Endothelial cell of umbilical vein (primary cell): ENCODE results near the gene GDI1. TPM values are rescaled to one million over a fixed set of nuclear protein-coding genes. Genes with fewer than 3 reads are reported as not detected.

Experiments used
- BruUV-seq: library from RNA; stranded (reverse); fragments of 400-500 nt; replicated peaks from 2 replicates; lab custom pipeline; 2021; lab: Mats Ljungman, UMichigan
- CTCF ChIA-PET: fragments of 300-600, 350-600 bp; sonication (Branson Sonifier 250); formaldehyde crosslinking; loops from one replicate; lab custom pipeline; 2021; ENCODE audit warnings: antibody characterized with exemption, inconsistent platforms; lab: Charles Lee
- POLR2A ChIA-PET: fragments of 300-600, 350-600 bp; sonication (Branson Sonifier 250); formaldehyde crosslinking; loops from one replicate; lab custom pipeline; 2021; ENCODE audit warnings: antibody characterized with exemption, inconsistent platforms; lab: Charles Lee
- DNase-seq: peaks from one replicate; pipeline ENCODE4 v3.0.0-alpha.2; 2011; ENCODE audit warnings: low read depth, low spot score
- FAIRE-seq: peaks from 2 replicates; lab custom pipeline; 2011; peaks lifted over from hg19 to GRCh38; lab: Jason Lieb, UNC
- H2AFZ ChIP-seq: 2 replicates; pipeline ENCODE4 v1.6.0; 2012; ENCODE audit warnings: low read depth, low read length, control low read depth, inconsistent platforms
- H3K27ac ChIP-seq: 2 replicates; pipeline ENCODE4 v1.5.1; 2011; ENCODE audit warnings: low read depth, mild to moderate bottlenecking, control low read depth, low read length, moderate library complexity; ENCODE audit not compliant: insufficient read depth
- H3K27me3 ChIP-seq, 2 experiments: 2 replicates each; pipeline versions ENCODE4 v1.6.0 to v1.6.1; 2011; ENCODE audit warnings: low read length in 2 of 2, mixed read lengths in 1 of 2; ENCODE audit not compliant: control insufficient read depth in 2 of 2, insufficient read depth in 2 of 2
- H3K36me3 ChIP-seq, 2 experiments: 2 replicates in 1 of 2; 3 replicates in 1 of 2; pipeline ENCODE4 v1.5.1; 2011; ENCODE audit warnings: low read length in 2 of 2, mild to moderate bottlenecking in 1 of 2, moderate library complexity in 1 of 2; ENCODE audit not compliant: control insufficient read depth in 2 of 2, insufficient read depth in 2 of 2; ENCODE audit errors: extremely low read depth in 1 of 2
- H3K4me1 ChIP-seq: 3 replicates; pipeline ENCODE4 v1.5.1; 2011; ENCODE audit warnings: mild to moderate bottlenecking, low read length; ENCODE audit not compliant: control insufficient read depth, insufficient read depth; ENCODE audit errors: extremely low read depth
- H3K4me2 ChIP-seq: 2 replicates; pipeline ENCODE4 v1.6.1; 2011; ENCODE audit warnings: low read length, control low read depth, mixed read lengths; ENCODE audit not compliant: insufficient read depth
- H3K4me3 ChIP-seq, 3 experiments: fragments of 200-600 bp in 1 of 3; sonication (generic), shearing (Covaris generic) in 1 of 3; replicated peaks in 1 of 3; 2 replicates each; pipeline ENCODE4 v1.5.1; 2011 to 2016; ENCODE audit warnings: control low read depth in 3 of 3, low read length in 3 of 3, mild to moderate bottlenecking in 2 of 3, inconsistent platforms in 1 of 3, low read depth in 1 of 3, moderate library complexity in 1 of 3; ENCODE audit not compliant: insufficient read depth in 1 of 3
- H3K79me2 ChIP-seq: 2 replicates; pipeline ENCODE4 v1.6.0; 2012; ENCODE audit warnings: low read length, inconsistent platforms; ENCODE audit not compliant: control insufficient read depth, insufficient read depth
- H3K9ac ChIP-seq: replicated peaks from 2 replicates; pipeline ENCODE3; 2011; ENCODE audit warnings: low read length, control low read depth; ENCODE audit not compliant: insufficient read depth; ENCODE audit errors: extremely low read depth
- H3K9me1 ChIP-seq: replicated peaks from 3 replicates; pipeline ENCODE4 v1.6.0; 2011; ENCODE audit warnings: mild to moderate bottlenecking, low read length; ENCODE audit not compliant: control insufficient read depth, insufficient read depth; ENCODE audit errors: extremely low read depth
- H3K9me3 ChIP-seq: replicated peaks from 2 replicates; pipeline ENCODE4 v1.5.1; 2012; ENCODE audit warnings: low read length, inconsistent platforms; ENCODE audit not compliant: control insufficient read depth, insufficient read depth
- H4K20me1 ChIP-seq: replicated peaks from 2 replicates; pipeline ENCODE3; 2011; ENCODE audit warnings: mild to moderate bottlenecking, low read length; ENCODE audit not compliant: control insufficient read depth, insufficient read depth; ENCODE audit errors: extremely low read depth
- CTCF ChIP-seq, 2 donors: IDR thresholded peaks; 1 replicate in 1 of 2; 2 replicates in 1 of 2; pipeline ENCODE4 v1.5.1; 2011; ENCODE audit warnings: low read length in 2 of 2, mild to moderate bottlenecking in 2 of 2, moderate library complexity in 2 of 2, control low read depth in 1 of 2, inconsistent platforms in 1 of 2, low read depth in 1 of 2; ENCODE audit not compliant: insufficient read depth in 1 of 2; ENCODE audit errors: extremely low read depth in 1 of 2
- EZH2 ChIP-seq: IDR thresholded peaks from 2 replicates; pipeline ENCODE4 v1.6.1; 2012; ENCODE audit warnings: borderline replicate concordance, low read depth, mild to moderate bottlenecking, moderate library complexity, low read length, inconsistent platforms; ENCODE audit not compliant: severe bottlenecking
- FOS ChIP-seq: IDR thresholded peaks from 2 replicates; pipeline ENCODE4 v1.6.1; 2011; ENCODE audit warnings: mild to moderate bottlenecking, low read length, moderate library complexity, borderline replicate concordance; ENCODE audit not compliant: insufficient read depth
- GATA2 ChIP-seq: IDR thresholded peaks from 2 replicates; pipeline ENCODE4 v1.7.0; 2011; ENCODE audit warnings: low read depth, mild to moderate bottlenecking, moderate library complexity, mixed read lengths, low read length; ENCODE audit not compliant: insufficient read length, insufficient read depth
- JUN ChIP-seq: IDR thresholded peaks from 2 replicates; pipeline ENCODE4 v1.6.1; 2011; ENCODE audit warnings: borderline replicate concordance, low read depth; ENCODE audit not compliant: insufficient read length, insufficient read depth
- MAX ChIP-seq: IDR thresholded peaks from 2 replicates; pipeline ENCODE4 v1.6.1; 2011; ENCODE audit not compliant: insufficient read depth, insufficient read length
- MYC ChIP-seq: IDR thresholded peaks from one replicate; pipeline ENCODE4 v1.6.1; 2011; ENCODE audit warnings: mild to moderate bottlenecking, low read depth, low read length
- POLR2A ChIP-seq: IDR thresholded peaks from 2 replicates; pipeline ENCODE4 v1.6.1; 2012; ENCODE audit warnings: low read depth, mild to moderate bottlenecking, control low read depth, low read length
- POLR2AphosphoS5 ChIP-seq: IDR thresholded peaks from 2 replicates; pipeline ENCODE4 v1.6.1; 2012; ENCODE audit warnings: low read depth, mild to moderate bottlenecking, control low read depth, low read length, moderate library complexity; ENCODE audit not compliant: insufficient read depth
- dilution Hi-C: fragments of 300-500 bp; cut with MboI; formaldehyde crosslinking; loops from one replicate; pipeline ENCODE4 v1.15.0; 2019; ENCODE audit warnings: low sequenced_read_pairs; ENCODE audit not compliant: extremely low pct_ligation_motif_present
- intact Hi-C: fragments of 100-400 bp; cut with micrococcal nuclease; formaldehyde crosslinking; loops from one replicate; pipeline ENCODE4 v1.10.0; 2022
- polyA plus RNA-seq, 4 experiments: library from polyadenylated mRNA; depleted of rRNA in 3 of 4; stranded (reverse) in 3 of 4; unstranded in 1 of 4; fragments of >200 nt; gene quantifications; 2 replicates each; pipeline versions ENCODE4 v1.2.1 to v1.2.3, GENCODE V29; 2011 to 2012; ENCODE audit warnings: missing spikeins in 1 of 4
- total RNA-seq: library from RNA; stranded (reverse); gene quantifications from 2 replicates; pipeline ENCODE4 v1.2.3, GENCODE V29; 2021

Gene GDI1
- total and polyA plus RNA-seq, 2 donors (not counting 3 experiments of a cell fraction or from before 2014, with no cell fraction given): 128 to 247 TPM

- intact Hi-C loops: no loop called here
- no peak overlapping the region for H2AFZ ChIP-seq
Measured at GRCh38 chrX:154398668-154399526, 38.1 kb upstream of the GDI1 start.

More at GRCh38 chrX:154398668-154399526, 38.1 kb upstream of the GDI1 start:
- no peaks in the 10 kb centered on the region for H3K9me3 ChIP-seq
- DNase-seq: peak; percentile 81
- POLR2A ChIA-PET: interaction anchor here (1.0 to 1.5 kb wide), 4 partner anchors 11 to 29 kb away, joined by 3 to 7 read pairs (median 4); no protein-coding TSS in a partner anchor
- CTCF ChIA-PET: interaction anchor here (0.7 to 2.1 kb wide), 7 partner anchors 10 to 60 kb away, joined by 3 to 6 read pairs (median 4); partner anchors contain the start of genes DNASE1L1, EMD, FAM50A and TAFAZZIN
- peaks cover 8% of the 10 kb centered on the region for H3K4me1 ChIP-seq
- TF ChIP-seq GATA2 (no peak), JUN (no peak), MYC (peak; percentile 86), POLR2A (no peak), MAX (peak; percentile 76), POLR2AphosphoS5 (no peak), EZH2 (no peak), CTCF (IDR thresholded peaks at IDR 0.05; ENCODE audit: extremely low read depth in 1 of 2, insufficient read depth in 1 of 2, low read depth in 1 of 2, low read length in 2 of 2) (peak; percentile 62 to 76), FOS (no peak)
- H3K36me3 ChIP-seq: peaks cover 15 to 18% of the 10 kb centered on the region in 2 experiments
- H3K4me2 ChIP-seq: peak overlapping the region; percentile 82
- dilution Hi-C loops: no loop called here
- H3K9me1 ChIP-seq: no peaks in the 10 kb centered on the region
- peak overlapping the region; percentile 95 for H3K9ac ChIP-seq
- H3K4me3 ChIP-seq: peak overlapping the region; percentile 29 to 86 (median 66)
- peaks cover 20% of the 10 kb centered on the region for H3K79me2 ChIP-seq
- H3K27ac ChIP-seq: peak overlapping the region; percentile 74
- FAIRE-seq: peak; percentile 28
- BruUV-seq: TSS peak; percentile 66
- H4K20me1 ChIP-seq: no peaks in the 10 kb centered on the region
- H3K27me3 ChIP-seq: no peaks in the 10 kb centered on the region
